Measurements from ENCODE around the gene GDAP2.

DNA sequence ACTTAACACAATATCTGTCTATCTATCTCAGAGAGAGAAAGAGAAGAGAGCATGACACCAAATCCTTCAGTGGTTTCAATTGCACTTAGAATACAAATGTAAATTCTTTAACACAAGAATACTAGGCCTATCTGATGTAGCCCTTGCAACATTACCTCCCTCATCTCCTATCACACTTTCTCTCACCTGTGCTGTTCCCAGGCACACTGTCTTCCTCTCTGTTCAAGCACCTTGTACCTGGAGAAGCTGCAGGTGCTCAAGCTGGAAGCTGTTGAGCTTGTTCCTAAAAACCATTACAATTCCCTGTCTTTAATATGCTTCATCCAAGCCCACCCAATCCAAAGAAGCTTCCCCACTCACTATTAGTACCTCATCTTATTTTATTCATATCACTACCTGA is 97.0 kb downstream of the GDAP2 start:
- TF ChIP-seq, protein P1, sequence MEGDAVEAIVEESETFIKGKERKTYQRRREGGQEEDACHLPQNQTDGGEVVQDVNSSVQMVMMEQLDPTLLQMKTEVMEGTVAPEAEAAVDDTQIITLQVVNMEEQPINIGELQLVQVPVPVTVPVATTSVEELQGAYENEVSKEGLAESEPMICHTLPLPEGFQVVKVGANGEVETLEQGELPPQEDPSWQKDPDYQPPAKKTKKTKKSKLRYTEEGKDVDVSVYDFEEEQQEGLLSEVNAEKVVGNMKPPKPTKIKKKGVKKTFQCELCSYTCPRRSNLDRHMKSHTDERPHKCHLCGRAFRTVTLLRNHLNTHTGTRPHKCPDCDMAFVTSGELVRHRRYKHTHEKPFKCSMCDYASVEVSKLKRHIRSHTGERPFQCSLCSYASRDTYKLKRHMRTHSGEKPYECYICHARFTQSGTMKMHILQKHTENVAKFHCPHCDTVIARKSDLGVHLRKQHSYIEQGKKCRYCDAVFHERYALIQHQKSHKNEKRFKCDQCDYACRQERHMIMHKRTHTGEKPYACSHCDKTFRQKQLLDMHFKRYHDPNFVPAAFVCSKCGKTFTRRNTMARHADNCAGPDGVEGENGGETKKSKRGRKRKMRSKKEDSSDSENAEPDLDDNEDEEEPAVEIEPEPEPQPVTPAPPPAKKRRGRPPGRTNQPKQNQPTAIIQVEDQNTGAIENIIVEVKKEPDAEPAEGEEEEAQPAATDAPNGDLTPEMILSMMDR (IDR thresholded peaks at IDR 0.05), result no peak
- TF ChIP-seq EP300 (IDR thresholded peaks at IDR 0.05) (no peak), POLR2A (IDR thresholded peaks at IDR 0.05) (no peak)

Data from sigmoid colon (tissue), 4 donors.